Forelimb muscle (tissue), 1 donor: ENCODE measurements around the gene FRYL. TPM values are rescaled to one million over a fixed set of nuclear protein-coding genes. Genes with fewer than 3 reads are reported as not detected.
"Not testable (repeated sequence)": the region's sequence is repeated elsewhere in the genome, so short reads cannot be mapped to it uniquely, and the experiment has no call there.

ENCODE experiments used
- DNase-seq: peaks from one replicate; pipeline ENCODE4 v3.0.0-alpha.2; 2013; ENCODE audit warnings: low read depth
- polyA plus RNA-seq: library from polyadenylated mRNA; unstranded; fragments of 120-200 nt; gene quantifications from one replicate; pipeline ENCODE4 v1.2.1, GENCODE V29; 2013; ENCODE audit not compliant: insufficient read length

The FRYL gene
- polyA plus RNA-seq, 1 donor: 24.8 TPM

DNA sequence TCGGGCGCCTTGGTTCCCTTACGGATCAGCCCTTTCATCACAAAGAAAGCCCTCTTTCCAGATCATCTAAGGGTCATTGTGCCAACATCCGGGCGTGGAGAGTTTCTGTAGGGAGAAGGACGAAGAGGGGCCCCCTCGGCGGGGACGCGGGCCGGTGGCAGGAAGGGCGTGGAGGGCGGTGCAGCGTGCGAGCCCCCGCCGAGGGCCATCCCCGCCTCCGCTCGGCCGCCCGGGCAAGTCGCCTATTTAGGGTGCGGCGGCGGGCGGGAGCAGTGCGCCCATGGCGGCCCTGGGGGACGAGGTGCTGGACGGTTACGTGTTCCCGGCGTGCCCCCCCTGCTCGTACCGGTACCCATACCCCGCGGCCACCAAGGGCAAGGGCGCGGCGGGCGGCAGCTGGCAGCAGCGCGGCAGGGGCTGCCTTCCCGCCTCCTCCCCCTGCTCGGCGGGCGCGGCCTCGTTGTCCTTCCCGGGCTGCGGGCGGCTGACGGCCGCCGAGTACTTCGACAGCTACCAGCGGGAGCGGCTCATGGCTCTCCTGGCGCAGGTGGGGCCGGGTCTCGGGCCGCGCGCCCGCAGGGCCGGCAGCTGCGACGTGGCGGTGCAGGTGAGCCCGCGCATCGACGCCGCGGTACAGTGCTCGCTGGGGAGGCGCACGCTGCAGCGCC lies 289.9 kb downstream of the FRYL start, which contains the start of gene ZAR1:
ZAR1 (plus strand) TSS at position 241 of the 668 bp plus-strand sequence; CDS start at position 281, 40 bp downstream.
- no peak for DNase-seq

DNA sequence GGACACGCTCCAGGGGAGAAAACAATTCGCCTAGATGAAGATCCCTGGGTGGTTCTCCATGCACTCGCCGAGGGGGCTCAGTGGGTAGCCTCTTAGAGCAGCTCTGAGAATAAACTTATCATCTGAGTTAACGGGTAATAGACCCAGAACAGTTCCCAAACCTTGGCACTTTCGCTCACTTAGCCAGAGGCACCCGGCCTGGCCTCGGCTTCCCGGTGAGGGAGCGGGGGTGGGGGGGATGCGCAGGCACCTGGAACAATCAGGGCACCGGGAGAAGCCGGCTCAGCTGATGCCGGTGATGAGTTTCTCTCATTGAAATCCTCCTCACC lies 290.4 kb downstream of the FRYL start:
- DNase-seq: no peak

GRCh38 chr4:48484494-48485168 lies 295.4 kb downstream of the FRYL start:
- no peak for DNase-seq

DNA sequence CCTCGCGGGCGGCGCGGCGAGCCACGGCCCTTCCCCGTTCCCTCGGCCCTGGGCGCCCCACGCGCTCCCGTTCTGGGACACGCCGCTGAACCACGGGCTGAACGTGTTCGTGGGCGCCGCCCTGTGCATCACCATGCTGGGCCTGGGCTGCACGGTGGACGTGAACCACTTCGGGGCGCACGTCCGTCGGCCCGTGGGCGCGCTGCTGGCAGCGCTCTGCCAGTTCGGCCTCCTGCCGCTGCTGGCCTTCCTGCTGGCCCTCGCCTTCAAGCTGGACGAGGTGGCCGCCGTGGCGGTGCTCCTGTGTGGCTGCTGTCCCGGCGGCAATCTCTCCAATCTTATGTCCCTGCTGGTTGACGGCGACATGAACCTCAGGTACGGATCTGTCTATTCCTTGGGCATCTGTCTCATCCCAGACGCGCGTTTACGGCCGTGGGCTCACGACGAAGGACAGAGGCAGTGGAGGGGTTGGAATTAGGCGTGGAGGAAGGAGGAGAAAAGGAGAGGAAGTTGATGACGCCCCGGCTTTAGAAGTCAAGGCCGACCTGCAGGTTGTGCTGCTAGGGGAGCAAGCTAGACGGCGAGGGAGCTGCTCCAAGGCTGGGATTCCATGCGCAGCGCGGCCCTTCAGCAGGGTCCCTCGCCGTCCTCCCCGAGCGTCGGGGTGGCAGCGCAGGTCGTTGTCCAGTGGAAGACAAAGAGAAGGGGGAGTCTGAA lies 296.1 kb downstream of the FRYL start:
- DNase-seq: no peak

- DNase-seq: no peak
Observed at GRCh38 chr4:48483006-48483776, 296.9 kb downstream of the FRYL start, which contains the start of gene SLC10A4. Gene SLC10A4, plus strand, starts transcription at chr4:48483343. Its CDS starts 219 bp downstream, at chr4:48483562.

DNA sequence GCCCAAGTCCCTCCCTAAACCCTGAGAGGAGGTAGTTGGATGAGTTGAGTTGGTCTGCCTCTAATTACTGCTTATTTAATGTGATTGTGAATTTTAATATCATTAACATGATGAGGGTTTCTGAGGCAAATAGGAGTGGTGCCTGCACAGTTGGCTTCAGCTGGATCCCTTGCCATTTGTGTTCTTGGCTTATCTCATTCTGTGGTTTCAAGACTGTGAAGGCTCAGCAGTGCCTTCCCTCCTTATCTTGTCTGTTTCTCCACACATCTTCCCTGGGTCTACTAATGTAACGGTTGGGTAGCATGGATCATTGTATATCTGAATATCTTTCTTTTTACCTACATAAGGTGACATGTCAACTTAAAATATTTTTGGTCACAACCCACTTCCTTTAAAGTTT lies 298.5 kb downstream of the FRYL start:
- no peak for DNase-seq

DNA sequence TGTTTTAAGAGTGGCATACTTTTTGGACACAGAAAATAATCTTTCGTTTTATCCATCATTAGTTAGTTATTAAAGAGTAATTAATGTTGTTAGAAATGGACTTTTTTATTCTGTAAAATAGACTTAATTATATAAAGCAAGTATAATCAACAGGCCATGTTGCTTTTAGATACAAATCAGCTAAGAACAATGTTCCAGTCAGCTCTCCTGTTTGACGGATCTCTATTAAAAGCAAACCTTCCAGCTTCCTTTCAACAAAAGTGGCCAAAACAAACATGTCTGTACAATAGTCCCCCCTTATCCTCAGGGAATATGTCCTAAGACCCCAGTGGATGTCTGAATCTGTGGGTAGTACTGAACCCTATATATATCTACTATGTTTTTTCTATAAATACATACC lies 301.8 kb downstream of the FRYL start:
- no peak for DNase-seq

DNA sequence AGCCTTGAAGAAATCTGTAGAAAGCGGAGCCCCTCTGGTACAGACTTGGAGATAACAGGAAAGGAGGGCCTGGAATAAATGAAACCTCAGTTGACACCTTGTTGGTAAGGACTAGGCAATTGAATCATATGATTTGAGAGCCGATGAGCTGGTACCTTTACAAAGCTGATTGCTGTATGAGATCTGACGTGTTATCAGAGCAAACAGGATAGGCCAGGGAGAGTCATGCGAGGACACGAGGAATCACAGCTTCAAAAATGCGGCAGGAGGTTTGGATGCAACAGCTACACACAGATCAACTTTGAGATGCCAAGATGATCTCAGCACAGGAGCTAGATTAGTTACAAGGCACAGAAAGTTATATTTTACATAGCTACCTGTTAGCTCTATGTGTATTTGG lies 304.3 kb downstream of the FRYL start:
- DNase-seq: no peak

DNA sequence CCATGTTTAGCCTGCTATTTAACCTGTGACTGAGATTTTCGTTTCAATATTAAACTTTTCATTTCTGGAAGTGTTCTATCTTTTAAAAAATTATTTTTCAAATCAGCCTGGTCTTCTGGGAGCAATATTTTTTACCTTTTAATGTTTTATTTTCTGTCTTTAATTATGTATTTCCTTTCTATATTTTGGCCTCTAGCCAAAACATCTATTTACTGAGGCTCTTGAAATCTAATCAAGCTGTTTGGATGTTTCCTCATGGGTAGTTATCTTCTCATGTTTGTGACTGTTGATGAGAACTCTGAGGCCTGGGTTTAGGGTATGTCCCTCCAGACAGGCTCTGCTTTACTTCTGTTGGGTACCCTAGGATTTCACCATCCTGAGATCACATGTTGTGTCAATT lies 307.3 kb downstream of the FRYL start:
- no peak for DNase-seq

DNA sequence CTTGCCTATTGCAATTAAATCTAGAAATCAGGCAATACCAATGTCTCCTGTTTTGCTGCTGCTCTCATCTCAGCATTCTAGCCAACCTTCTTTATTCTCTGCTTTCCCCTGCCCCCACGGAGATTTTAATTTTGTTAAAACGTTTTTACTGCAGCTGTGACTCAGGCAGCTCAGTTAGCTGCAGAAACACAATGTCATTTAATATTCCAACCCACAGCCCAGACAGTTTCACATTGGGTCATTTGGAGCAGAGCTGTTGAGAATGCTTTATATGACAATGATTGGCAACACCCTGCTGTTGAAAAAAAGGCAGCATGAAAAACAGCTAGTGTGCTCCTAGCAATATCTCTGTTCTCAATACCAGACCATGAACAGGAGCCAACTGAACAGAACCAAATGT lies 309.5 kb downstream of the FRYL start:
- no peak for DNase-seq

DNA sequence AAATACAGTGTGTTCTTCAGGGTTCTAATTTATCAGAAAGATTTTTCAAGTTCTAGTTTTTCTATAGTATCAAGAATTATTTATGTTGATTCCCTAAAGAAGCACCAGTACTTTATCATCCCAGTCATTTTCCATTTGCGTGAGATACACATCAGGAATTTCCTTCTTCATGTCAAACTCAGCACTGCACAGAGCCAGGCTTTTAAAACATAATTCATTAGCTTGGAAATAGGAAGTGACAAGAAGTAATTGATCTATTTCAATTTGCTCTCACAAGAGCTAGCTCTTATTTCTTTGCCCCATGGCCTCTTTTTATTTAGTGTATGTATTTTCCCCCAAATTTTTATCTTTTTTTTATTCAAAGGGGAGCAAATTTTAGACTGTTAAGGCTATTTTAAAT lies 309.9 kb downstream of the FRYL start:
- no peak for DNase-seq

DNA sequence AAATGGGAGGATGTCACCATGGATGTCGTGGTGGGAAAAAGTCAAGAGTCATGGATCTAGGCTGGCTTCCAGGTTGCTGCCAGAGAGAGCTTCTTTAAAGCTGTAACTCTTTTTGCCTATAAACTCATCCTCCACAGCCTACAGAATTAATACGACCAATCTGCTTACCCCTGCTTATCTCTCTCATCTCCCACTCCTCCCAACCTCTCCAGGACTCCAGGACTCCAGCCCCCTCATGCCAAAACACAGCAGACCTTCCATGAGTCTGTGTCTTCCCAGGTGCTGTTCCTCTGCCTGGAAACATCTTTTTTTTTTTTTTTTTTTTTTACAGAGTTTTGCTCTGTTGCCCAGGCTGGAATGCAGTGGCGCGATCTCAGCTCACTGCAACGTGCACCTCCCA lies 312.2 kb downstream of the FRYL start:
- no peak for DNase-seq

- DNase-seq: no peak
Observed at GRCh38 chr4:48467442-48467841, 312.6 kb downstream of the FRYL start.

- DNase-seq: no peak
Observed at GRCh38 chr4:48462363-48462762, 317.7 kb downstream of the FRYL start.

DNA sequence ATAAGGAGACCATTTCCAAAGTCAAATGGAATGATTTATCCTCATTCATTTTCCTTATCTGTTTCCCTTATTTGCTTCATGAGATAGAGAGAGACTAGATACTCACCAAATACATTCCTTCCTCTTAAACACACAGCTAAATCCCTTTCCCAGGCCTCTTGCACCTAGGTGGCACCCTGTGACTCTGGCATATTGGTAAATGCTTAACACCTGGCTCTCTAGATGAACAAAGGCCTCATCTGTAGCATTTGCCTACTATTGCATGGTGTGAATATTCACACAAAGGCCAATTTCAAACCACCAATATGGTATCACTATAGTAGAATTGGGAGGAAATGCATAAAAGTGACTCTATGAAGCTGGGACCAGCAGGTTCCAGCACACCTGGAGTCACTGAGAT lies 319.1 kb downstream of the FRYL start:
- DNase-seq: no peak

GRCh38 chr4:48454591-48454990 lies 325.5 kb downstream of the FRYL start:
- no peak for DNase-seq

- DNase-seq: not testable (repeated sequence)
Observed at GRCh38 chr4:48451656-48452055, 328.4 kb downstream of the FRYL start.

- DNase-seq: no peak
Observed at GRCh38 chr4:48450740-48451139, 329.3 kb downstream of the FRYL start.

DNA sequence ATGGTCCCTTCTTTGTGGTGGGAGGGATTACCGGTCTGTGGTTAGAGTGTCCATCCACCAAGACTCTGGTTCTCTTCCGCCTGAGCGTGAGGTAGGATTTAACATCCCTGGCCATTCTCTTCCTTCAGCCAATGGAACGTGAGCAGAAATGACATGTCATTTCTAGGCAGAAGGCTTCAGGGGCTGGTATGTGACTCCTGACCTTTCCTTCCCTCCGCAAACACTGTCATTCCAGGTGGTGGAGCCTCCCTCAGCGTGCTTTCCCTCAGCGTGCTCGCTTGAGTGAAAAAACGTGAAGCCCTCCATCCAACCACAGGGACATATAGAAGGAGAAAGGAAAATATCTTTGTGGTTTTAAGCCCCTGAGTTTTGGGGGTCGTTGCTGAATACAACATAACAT lies 330.9 kb downstream of the FRYL start:
- DNase-seq: no peak
